ENCODE results near the gene CCDC74A.
"Not testable (repeated sequence)": the region's sequence is repeated elsewhere in the genome, so short reads cannot be mapped to it uniquely, and the experiment has no call there.

The CCDC74A gene

GRCh38 chr2:131529864-131530445 is 2.3 kb downstream of the CCDC74A start:
- not testable (repeated sequence) for DNase-seq (ENCODE audit: low read depth in 2 of 2)

- DNase-seq (ENCODE audit: low read depth in 2 of 2): not testable (repeated sequence)
These were observed 3.1 kb downstream of the CCDC74A start for GRCh38 chr2:131530626-131531344.

DNA sequence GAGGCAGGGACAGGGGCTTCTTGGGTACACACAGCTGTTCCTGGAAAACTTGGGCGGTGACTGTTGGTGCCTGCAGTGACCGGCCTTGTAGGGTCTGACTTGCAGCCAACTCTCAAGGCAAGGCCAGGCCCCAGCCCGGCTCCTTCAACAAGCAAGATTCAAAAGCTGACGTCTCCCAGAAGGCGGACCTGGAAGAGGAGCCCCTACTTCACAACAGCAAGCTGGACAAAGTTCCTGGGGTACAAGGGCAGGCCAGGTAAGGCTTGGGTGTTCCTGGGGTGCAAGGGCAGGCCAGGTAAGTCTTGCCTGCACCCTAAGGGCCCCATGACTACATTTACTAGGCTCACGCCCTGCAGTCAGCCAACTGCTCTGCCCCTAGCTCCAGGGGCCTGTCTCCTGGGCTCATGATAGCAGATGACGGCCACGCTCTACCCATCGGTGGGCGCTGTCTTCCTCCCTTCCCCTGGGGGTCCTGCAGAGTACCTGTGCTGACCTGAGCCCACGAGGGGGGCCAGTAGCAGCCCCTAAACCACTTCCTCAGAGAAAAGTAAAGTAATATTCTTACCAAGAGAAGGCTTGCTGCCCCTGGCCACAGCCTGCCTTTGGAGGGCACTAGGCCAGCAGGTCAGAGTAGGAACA is 4.0 kb downstream of the CCDC74A start:
- not testable (repeated sequence) for DNase-seq (ENCODE audit: low read depth in 2 of 2)

DNA sequence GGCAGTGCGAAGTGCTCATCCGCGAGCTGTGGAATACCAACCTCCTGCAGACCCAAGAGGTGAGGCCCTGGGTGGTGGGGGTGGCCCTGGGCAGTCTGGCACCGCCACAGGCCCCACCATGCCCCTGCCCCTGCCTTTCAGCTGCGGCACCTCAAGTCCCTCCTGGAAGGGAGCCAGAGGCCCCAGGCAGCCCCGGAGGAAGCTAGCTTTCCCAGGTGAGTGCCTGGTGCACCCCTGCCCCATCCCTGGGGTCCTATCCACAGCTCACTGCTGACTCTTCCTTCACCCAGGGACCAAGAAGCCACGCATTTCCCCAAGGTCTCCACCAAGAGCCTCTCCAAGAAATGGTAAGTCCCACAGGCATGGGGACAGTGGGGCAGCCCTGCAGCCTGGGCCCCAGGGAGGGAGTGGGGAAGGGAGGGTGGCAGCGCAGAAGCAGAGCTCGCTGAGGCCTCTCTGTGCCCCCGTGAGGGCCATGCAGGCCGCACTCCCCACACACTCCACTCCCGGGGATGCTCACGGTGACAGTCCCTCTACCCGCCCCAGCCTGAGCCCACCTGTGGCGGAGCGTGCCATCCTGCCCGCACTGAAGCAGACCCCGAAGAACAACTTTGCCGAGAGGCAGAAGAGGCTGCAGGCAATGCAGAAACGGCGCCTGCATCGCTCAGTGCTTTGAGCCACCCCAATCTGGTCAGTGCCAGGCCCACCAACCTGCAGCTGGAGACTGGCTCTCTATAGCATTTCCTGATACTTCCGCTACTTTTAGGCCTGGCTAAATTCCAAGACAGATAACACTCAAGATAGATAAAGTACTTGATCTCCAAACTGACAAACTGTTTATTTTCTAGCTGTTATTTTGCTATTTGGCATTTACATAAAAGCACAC is 5.3 kb downstream of the CCDC74A start:
- not testable (repeated sequence) for DNase-seq (ENCODE audit: low read depth in 2 of 2)

- DNase-seq (ENCODE audit: low read depth in 2 of 2): not testable (repeated sequence)
These were observed 6.1 kb downstream of the CCDC74A start for GRCh38 chr2:131533609-131534316.

GRCh38 chr2:131534317-131534672 is 6.6 kb downstream of the CCDC74A start:
- DNase-seq (ENCODE audit: low read depth in 2 of 2): not testable (repeated sequence)

- DNase-seq (ENCODE audit: low read depth in 2 of 2): not testable (repeated sequence)
These were observed 7.3 kb downstream of the CCDC74A start for GRCh38 chr2:131534965-131535364.

DNA sequence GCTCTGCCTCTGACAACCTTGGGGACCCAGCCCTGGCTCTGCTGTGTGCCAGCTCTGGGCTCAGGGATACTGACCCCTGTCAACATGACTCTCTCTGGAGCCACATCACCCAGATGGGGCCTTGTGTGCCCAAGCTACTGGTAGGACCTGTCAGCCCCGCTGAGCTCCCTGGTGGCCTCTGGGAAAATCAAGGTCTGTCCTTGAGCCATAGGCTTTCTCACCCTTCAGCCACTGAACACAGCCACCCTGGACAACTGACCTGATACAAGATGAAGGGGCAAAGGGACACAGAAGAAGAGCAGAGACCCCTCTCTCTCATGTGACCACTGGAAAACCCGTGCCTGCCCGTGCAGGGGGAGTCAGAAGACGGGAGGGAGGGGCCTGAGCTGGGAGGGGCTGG is 7.8 kb downstream of the CCDC74A start:
- no peak for DNase-seq (ENCODE audit: low read depth in 2 of 2)

DNA sequence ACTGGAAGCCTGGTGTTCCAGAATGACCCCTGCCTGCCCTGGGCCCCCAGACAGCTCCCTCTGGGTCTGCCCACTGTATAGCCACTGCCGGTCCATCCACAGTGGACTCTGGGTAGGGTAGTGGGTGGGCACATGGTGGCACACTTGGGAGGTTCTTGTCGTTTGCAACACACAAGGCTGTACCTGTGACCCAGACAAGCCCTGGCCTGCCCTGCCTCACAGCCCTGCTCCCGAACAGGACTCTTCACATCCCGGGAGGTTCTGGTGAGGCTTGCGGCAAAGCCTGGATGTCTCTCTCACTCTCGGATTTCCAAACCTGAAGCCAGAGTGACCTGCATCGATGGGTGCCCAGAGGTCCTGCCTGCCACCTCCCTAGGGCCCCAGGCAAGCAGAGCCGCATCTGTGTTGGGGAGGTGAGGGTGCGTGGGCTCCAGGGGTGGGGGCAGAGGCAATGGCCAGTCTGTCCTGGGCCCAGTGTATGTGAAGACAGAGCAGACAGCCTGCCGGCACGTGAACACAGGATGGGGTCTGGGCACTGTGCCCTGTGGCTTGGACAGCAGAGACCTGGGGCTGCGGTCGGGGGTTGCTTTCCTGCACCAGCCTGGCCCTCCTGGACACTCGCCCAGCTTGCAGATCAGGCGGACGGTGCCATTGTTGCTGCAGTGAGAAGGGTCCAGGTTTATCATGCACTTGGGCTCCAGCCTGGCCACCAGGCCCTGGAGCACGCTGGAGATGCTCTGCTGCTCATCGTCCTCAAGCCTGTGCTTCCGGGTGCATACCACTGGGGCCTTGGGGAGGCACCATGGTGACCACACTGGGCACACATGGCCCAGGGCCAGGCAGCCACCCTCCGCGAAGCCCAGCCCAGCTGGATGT is 8.5 kb downstream of the CCDC74A start:
- DNase-seq (ENCODE audit: low read depth in 2 of 2): not testable (repeated sequence)

DNA sequence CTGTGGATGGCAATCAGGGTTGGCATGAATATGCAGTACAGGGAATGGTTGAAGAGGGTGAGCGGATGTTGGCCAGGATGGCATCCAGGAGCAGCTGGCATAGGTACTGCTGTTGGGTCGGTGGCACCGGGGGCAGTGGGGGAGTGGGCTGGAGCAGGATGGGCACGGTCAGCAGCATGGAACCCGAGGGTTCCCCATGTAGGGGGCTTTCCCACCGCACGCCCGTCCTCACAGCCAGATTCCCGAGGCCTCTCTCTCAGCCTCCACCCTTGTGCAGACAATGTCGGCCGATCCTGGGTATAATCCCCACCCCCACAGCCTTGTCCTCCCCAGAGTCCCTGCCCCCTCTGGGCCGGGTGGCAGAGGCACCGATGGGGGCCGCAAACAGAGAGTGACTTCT is 9.2 kb downstream of the CCDC74A start:
- DNase-seq (ENCODE audit: low read depth in 2 of 2): not testable (repeated sequence)

- DNase-seq (ENCODE audit: low read depth in 2 of 2): not testable (repeated sequence)
These were observed 11.2 kb downstream of the CCDC74A start for GRCh38 chr2:131538856-131539255.

GRCh38 chr2:131542438-131543384 is 15.0 kb downstream of the CCDC74A start:
- DNase-seq (ENCODE audit: low read depth in 2 of 2): no peak

GRCh38 chr2:131543385-131543891 is 15.8 kb downstream of the CCDC74A start:
- DNase-seq (ENCODE audit: low read depth in 2 of 2): no peak

DNA sequence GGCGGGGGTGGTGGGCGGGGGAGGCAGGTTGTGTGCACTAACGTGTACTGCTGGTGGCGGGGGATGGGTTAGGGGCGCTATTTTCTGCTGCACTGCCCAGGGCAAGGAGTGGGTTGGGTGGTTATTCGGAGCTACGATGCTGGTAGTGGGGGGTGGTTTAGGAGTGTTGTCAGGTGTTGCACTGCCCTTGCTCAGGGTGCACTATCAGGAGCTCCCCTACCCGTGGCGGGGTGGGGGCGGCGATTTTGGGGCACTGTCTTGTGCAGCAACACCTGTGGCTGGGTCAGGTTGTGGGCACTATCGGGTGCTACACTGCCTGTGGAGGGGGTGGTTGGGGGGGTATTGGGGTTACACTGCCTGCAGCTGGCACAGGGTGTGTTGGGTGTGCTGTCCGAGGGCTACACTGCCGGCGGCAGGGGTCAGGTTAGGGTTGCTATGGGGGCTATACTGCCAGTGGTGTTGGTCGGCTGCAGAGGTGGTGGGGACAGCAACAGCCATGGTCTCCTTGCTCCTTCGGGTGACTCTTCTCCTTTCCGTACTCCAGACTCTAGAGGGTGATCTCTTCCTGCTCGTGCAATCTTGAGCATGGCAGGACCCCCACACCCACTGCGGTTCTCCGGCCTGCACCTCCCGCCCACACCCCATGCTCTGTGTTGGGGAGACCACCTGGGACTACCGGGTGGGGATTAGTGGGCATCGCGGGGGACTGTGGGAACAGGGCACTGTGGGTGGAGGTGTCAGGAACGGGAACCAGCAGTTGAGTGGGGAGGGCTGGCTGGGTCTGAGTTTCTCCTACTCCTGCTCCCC is 16.5 kb downstream of the CCDC74A start:
- not testable (repeated sequence) for DNase-seq (ENCODE audit: low read depth in 2 of 2)

DNA sequence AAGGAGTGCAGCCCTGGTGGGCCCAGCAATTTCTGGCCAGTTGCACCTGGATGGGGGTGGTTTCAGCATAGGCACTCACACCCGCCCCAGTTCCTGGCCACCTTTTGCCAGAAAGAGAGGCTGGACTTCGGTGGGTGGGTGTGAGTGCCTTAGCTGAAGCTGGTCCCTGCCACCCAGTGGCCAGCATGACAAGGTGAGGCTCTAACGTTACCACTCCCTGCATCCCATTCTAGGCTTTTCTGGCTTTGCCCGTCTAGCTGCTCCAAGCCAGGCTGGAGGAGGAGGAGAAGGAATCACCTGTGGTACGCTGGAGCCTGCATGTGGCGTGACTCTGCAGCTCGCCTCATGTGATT is 17.1 kb downstream of the CCDC74A start:
- DNase-seq (ENCODE audit: low read depth in 2 of 2): not testable (repeated sequence)

DNA sequence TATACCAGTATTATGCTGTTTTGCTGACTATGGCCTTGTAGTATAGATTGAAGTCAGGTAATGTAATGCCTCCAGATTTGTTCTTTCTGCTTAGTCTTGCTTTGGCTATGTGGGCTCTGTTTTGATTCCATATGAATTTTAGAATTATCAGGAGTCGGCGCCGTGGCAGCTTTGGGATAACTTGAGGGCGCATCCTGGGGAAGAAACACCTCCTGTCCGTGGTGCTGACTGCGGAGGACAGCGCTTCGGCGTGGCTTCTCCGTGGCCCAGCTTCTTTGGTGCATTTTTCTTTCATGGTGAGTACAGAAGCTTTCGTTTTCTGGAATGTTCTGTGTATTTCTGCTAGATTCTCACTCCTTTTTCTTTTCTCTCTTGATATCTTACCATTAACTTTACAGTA is 25.2 kb downstream of the CCDC74A start:
- DNase-seq (ENCODE audit: low read depth in 2 of 2): no peak

GRCh38 chr2:131556998-131557397 is 29.3 kb downstream of the CCDC74A start:
- DNase-seq (ENCODE audit: low read depth in 2 of 2): no peak
